ENCODE measurements around the gene TTC7B. TPM values are rescaled to one million over a fixed set of nuclear protein-coding genes. Genes with fewer than 3 reads are reported as not detected.

Gene TTC7B
- total and polyA plus RNA-seq, 2 of the 8 experiments (the other 6 are each of a cell fraction or from before 2014, with no cell fraction given) = 23.7 to 34.0 TPM

- Histone ChIP-seq H3K27me3 (replicated peaks in 1 of 4; ENCODE audit: control insufficient read depth in 3 of 4, extremely low read depth in 1 of 4, insufficient read depth in 3 of 4, low read length in 3 of 4) (0 out of 7 replicates have a peak, but pooled peaks cover 0 to 5% (median 0%) of the 10 kb centered on the region in 4 experiments), H3K9me3 (ENCODE audit: insufficient read depth in 2 of 2, low read depth in 1 of 2, low read length in 1 of 2) (no peaks in the 10 kb centered on the region), H2AFZ (ENCODE audit: low read length) (no peak overlapping the region), H2AK5ac (ENCODE audit: low read depth, low read length) (no peak overlapping the region), H3K4ac (replicated peaks; ENCODE audit: insufficient read length, low read depth, low read length) (no peak overlapping the region), H3K4me1 (replicated peaks in 1 of 4; ENCODE audit: control insufficient read depth in 3 of 4, insufficient read depth in 4 of 4, low read length in 3 of 4) (peaks cover 5 to 26% (median 13%) of the 10 kb centered on the region in 4 experiments), H3K4me3 (ENCODE audit: extremely low read depth in 1 of 4, insufficient read depth in 2 of 4, low read depth in 3 of 4, low read length in 4 of 4) (no peak overlapping the region), H2BK5ac (ENCODE audit: low read depth, low read length) (0 out of 2 replicates have a peak overlapping the region, but pooled peaks have one; percentile 1), H3K27ac (ENCODE audit: low read depth, low read length) (no peak overlapping the region), H2BK20ac (ENCODE audit: low read length) (no peak overlapping the region; the same call in 1 of the 2 replicates), H3K36me3 (ENCODE audit: control insufficient read depth in 2 of 4, insufficient read depth in 4 of 4, low read length in 3 of 4) (no peaks in the 10 kb centered on the region), H3K56ac (replicated peaks; ENCODE audit: insufficient read length, low read depth, low read length) (no peak overlapping the region), H3K4me2 (ENCODE audit: insufficient read depth in 1 of 2, low read depth in 2 of 2, low read length in 2 of 2) (no peak overlapping the region), H3K14ac (ENCODE audit: insufficient read length) (no peak overlapping the region), H4K91ac (replicated peaks; ENCODE audit: insufficient read length, low read length) (peak overlapping the region; percentile 40), H4K5ac (ENCODE audit: insufficient read length, low read depth, low read length) (no peak overlapping the region), H3K23ac (ENCODE audit: insufficient read length) (no peak overlapping the region), H2BK12ac (ENCODE audit: low read depth, low read length) (peak overlapping the region; percentile 6), H3K9ac (replicated peaks in 1 of 4; ENCODE audit: extremely low read depth in 1 of 4, low read depth in 3 of 4, low read length in 3 of 4) (no peak overlapping the region), H3K79me2 (ENCODE audit: control insufficient read depth in 1 of 2, insufficient read depth in 2 of 2, low read length in 2 of 2) (no peaks in the 10 kb centered on the region), H4K20me1 (replicated peaks in 1 of 2; ENCODE audit: control insufficient read depth in 1 of 2, insufficient read depth in 2 of 2, low read length in 2 of 2) (no peaks in the 10 kb centered on the region), H3K18ac (ENCODE audit: extremely low read depth, low read length) (0 out of 2 replicates have a peak overlapping the region, but pooled peaks have one; percentile 27), H3K23me2 (ENCODE audit: low read depth, low read length) (no peaks in the 10 kb centered on the region), H3K79me1 (ENCODE audit: low read depth, low read length) (no peaks in the 10 kb centered on the region), H4K8ac (ENCODE audit: extremely low read depth, insufficient read depth, low read length) (no peak overlapping the region), H2BK120ac (replicated peaks; ENCODE audit: low read depth, low read length) (no peak overlapping the region), H2BK15ac (ENCODE audit: low read length) (no peak overlapping the region)
- ChIA-PET POLR2A (ENCODE audit: partially characterized antibody) (interaction anchor here (1.1 kb wide), 1 partner anchor 23 kb away, joined by 4 read pairs; no protein-coding TSS in a partner anchor), CTCF (ENCODE audit: partially characterized antibody) (interaction anchor here (0.9 to 4.1 kb wide), 12 partner anchors 9 to 127 kb away, joined by 3 to 15 read pairs (median 3); no protein-coding TSS in a partner anchor)
- WGBS, 2 experiments (ENCODE audit: extremely low coverage in 1 of 2, insufficient coverage in 1 of 2, insufficient read length in 1 of 2, insufficient replicate concordance in 2 of 2, low coverage in 1 of 2, low lambda C conversion rate in 2 of 2, missing lambda C conversion rate in 1 of 2) = 94% methylated on average over 9 of the region's 9 CpGs; no CpG with 5 or more reads in 1 of the 2 experiments
- FAIRE-seq (no peak), DNase-seq (ENCODE audit: low read depth in 1 of 2, low spot score in 2 of 2) (no peak)
- TF ChIP-seq NRF1 (IDR thresholded peaks at IDR 0.05; ENCODE audit: low read depth, low read length) (no peak), CREB1 (IDR thresholded peaks at IDR 0.05) (no peak)
Observed at GRCh38 chr14:90569606-90570387, 246.4 kb downstream of the TTC7B start.
